Esophagus muscularis mucosa (tissue), 4 donors: ENCODE data around the gene LRRC34. TPM values are rescaled to one million over a fixed set of nuclear protein-coding genes. Genes with fewer than 3 reads are reported as not detected.

Experiments used
- DNase-seq: peaks from one replicate; pipeline ENCODE4 v3.0.0-alpha.2; 2017; ENCODE audit errors: extremely low spot score
- H3K27ac ChIP-seq, 4 donors: fragments of 200-600 bp; sonication (generic); replicated peaks in 1 of 4; 1 replicate in 3 of 4; 2 replicates in 1 of 4; pipeline ENCODE4 v1.5.1; 2016 to 2019; ENCODE audit warnings: mild to moderate bottlenecking in 1 of 4
- H3K27me3 ChIP-seq, 4 donors: fragments of 200-600 bp; sonication (generic); one replicate each; pipeline versions ENCODE4 v1.5.1 to v1.6.0; 2016 to 2019
- H3K36me3 ChIP-seq, 4 donors: fragments of 200-600 bp; sonication (generic); one replicate each; pipeline ENCODE4 v1.5.1; 2016 to 2019
- H3K4me1 ChIP-seq, 4 donors: fragments of 200-600 bp; sonication (generic); one replicate each; pipeline ENCODE4 v1.5.1; 2016 to 2019
- H3K4me3 ChIP-seq, 4 donors: fragments of 200-600 bp; sonication (generic); 1 replicate in 2 of 4; 2 replicates in 2 of 4; pipeline ENCODE4 v1.5.1; 2016 to 2019; ENCODE audit warnings: mild to moderate bottlenecking in 4 of 4, moderate library complexity in 1 of 4
- H3K9me3 ChIP-seq, 4 donors: fragments of 200-600 bp; sonication (generic); 1 replicate in 3 of 4; 2 replicates in 1 of 4; pipeline ENCODE4 v1.5.1; 2016 to 2019
- EP300 ChIP-seq: sonication (generic); formaldehyde crosslinking; IDR thresholded peaks from one replicate; pipeline ENCODE4 v1.6.1; 2017; ENCODE audit warnings: antibody characterized with exemption
- POLR2A ChIP-seq: fragments of 450-650 bp; IDR thresholded peaks from one replicate; pipeline ENCODE4 v1.6.1; 2017; ENCODE audit warnings: antibody characterized with exemption, moderate library complexity, mild to moderate bottlenecking, low read depth
- POLR2AphosphoS5 ChIP-seq, 2 donors: sonication (generic); formaldehyde crosslinking; IDR thresholded peaks; one replicate each; pipeline ENCODE4 v1.6.1; 2017; ENCODE audit warnings: antibody characterized with exemption in 2 of 2
- WGBS: methylation state at CpG from one replicate; pipeline ENCODE4 v1.1.5; 2018; 5-methylcytosine and 5-hydroxymethylcytosine counted together
- intact Hi-C: fragments of 100-400 bp; cut with DNase I; formaldehyde crosslinking; loops from one replicate; pipeline ENCODE4 v1.15.1; 2023
- total RNA-seq, 4 donors: library from RNA; depleted of rRNA; stranded (reverse); fragments of >200 nt; gene quantifications; one replicate each; pipeline versions ENCODE4 v1.1.0 to v1.2.1, GENCODE V29; 2016
- TF ChIP-seq, protein P1 (sequence below), 3 experiments: fragments of 200-600 bp in 2 of 3; fragments of 450-650 bp in 1 of 3; sonication (generic) in 2 of 3; IDR thresholded peaks; one replicate each; pipeline ENCODE4 v1.5.1; 2017 to 2019; ENCODE audit warnings: antibody characterized with exemption in 3 of 3, mild to moderate bottlenecking in 2 of 3, moderate library complexity in 1 of 3

Gene LRRC34
- total RNA-seq, 4 donors from 2014 or later, result 2.0 to 2.9 (median 2.2) TPM

DNA sequence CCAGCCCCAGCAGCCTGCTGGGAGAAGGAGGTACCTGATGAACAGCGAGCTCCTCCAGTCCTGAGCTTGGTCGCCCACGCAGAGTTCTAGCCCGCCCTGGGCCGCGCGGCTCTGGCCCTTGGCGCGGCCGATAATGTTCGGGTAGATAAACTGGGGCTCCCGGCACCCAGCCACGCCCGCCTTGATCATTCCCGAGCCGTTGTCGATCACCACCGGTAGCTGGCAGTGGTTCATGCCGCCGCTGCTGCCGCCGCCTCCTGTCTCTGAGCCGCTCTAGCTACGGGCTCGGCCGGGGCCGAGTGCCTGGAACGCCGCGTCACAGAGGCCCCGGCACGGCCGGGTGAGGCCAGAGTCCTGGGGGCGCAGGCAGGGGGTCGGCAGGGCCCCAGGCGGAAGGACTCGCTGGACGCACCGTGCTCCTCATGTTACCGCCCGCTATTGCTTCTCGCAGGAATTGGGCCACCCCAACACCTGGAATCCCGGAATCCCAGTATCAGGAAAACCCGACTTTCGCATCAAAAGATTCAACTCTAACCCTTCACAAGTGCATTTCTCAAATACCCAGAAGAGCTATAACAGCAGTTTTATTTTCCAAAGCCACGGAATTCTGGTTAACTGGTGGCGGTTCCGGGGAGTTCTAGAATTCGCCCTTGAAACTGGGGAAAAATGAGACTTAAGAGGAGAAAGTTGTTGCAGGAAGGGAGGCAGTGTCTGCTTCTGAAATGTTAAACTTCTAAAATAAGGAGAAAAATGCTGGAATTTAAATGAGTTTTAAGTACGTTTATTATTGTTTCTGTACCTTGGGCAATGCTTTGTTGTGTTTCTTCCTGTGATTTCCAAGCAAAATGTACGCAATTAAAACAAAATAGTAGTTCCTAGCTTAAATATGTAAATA lies 43.2 kb downstream of the LRRC34 start, which contains the start of gene ACTRT3:
Gene ACTRT3 (minus strand): TSS at position 275 of the 895 bp plus-strand sequence. CDS start 41 bp downstream, at position 234.
- Histone ChIP-seq H3K27ac (peak within 1 kb of the TSS; percentile 91 to 94 (median 92)), H3K9me3 (no peaks in the 10 kb centered on the region), H3K27me3 (no peaks in the 10 kb centered on the region), H3K36me3 (peaks cover 0 to 4% (median 0%) of the 10 kb centered on the region in 4 donors), H3K4me1 (peaks cover 8 to 16% (median 9%) of the 10 kb centered on the region in 4 donors), H3K4me3 (peak within 1 kb of the TSS; percentile 70 to 82 (median 75))
- TF ChIP-seq POLR2AphosphoS5 (IDR thresholded peaks at IDR 0.05) (peak in 1 of 2 donors; percentile 47), EP300 (no peak)
- WGBS, result 6% methylated on average over 16 of the region's 51 CpGs
- intact Hi-C loops, result no loop called here
- no peak for DNase-seq

DNA sequence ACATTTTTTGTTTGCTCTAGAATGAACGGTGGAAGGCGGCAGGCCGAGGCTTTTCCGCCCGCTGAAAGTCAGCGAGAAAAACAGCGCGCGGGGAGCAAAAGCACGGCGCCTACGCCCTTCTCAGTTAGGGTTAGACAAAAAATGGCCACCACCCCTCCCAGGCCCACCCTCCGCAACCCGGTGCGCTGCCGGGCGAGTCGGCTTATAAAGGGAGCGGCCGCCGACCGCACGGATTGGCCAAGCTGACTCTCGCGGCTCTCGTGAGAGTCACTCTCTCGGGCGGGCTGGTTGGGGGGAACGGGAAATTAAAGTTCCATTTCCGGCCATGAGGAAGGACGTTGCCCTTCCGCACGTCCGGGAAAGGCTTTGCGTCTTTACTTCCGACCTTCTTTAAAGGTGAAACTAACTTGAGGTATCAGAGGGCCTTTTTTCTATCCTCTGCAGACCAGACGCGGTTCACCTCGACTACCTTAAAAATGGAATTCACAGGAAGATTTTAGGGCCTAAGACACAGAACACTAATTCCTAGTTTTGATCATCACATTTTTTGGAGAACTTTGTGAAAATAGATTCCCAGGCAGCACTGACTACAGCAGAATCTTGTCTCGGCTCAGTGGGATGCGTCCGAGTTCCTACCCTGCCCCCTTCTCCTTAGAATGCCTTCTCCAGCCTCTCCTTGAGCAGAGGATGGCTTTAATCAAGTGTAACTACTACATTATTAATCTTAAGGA lies 47.7 kb downstream of the LRRC34 start, which contains the start of gene TERC:
Gene TERC (minus strand): TSS at position 179 of the 731 bp plus-strand sequence.
- TF ChIP-seq POLR2AphosphoS5 (IDR thresholded peaks at IDR 0.05), result peak; percentile 96 to 99
- TF ChIP-seq, protein P1, sequence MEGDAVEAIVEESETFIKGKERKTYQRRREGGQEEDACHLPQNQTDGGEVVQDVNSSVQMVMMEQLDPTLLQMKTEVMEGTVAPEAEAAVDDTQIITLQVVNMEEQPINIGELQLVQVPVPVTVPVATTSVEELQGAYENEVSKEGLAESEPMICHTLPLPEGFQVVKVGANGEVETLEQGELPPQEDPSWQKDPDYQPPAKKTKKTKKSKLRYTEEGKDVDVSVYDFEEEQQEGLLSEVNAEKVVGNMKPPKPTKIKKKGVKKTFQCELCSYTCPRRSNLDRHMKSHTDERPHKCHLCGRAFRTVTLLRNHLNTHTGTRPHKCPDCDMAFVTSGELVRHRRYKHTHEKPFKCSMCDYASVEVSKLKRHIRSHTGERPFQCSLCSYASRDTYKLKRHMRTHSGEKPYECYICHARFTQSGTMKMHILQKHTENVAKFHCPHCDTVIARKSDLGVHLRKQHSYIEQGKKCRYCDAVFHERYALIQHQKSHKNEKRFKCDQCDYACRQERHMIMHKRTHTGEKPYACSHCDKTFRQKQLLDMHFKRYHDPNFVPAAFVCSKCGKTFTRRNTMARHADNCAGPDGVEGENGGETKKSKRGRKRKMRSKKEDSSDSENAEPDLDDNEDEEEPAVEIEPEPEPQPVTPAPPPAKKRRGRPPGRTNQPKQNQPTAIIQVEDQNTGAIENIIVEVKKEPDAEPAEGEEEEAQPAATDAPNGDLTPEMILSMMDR (IDR thresholded peaks at IDR 0.05), result no peak
- TF ChIP-seq POLR2A, result peak; percentile 96
- no peak for TF ChIP-seq EP300
- H3K4me1 ChIP-seq, result peaks cover 4 to 14% (median 6%) of the 10 kb centered on the region in 4 donors
- H3K4me3 ChIP-seq, result peak within 1 kb of the TSS; percentile 79 to 94 (median 85)
- H3K27me3 ChIP-seq, result no peaks in the 10 kb centered on the region
- DNase-seq, result peak; percentile 98
- no peaks in the 10 kb centered on the region for H3K36me3 ChIP-seq
- no peaks in the 10 kb centered on the region for H3K9me3 ChIP-seq
- H3K27ac ChIP-seq, result peak within 1 kb of the TSS; percentile 95 to 99 (median 98)
- intact Hi-C loops, result no loop called here
- 13% methylated on average over 33 of the region's 42 CpGs for WGBS

DNA sequence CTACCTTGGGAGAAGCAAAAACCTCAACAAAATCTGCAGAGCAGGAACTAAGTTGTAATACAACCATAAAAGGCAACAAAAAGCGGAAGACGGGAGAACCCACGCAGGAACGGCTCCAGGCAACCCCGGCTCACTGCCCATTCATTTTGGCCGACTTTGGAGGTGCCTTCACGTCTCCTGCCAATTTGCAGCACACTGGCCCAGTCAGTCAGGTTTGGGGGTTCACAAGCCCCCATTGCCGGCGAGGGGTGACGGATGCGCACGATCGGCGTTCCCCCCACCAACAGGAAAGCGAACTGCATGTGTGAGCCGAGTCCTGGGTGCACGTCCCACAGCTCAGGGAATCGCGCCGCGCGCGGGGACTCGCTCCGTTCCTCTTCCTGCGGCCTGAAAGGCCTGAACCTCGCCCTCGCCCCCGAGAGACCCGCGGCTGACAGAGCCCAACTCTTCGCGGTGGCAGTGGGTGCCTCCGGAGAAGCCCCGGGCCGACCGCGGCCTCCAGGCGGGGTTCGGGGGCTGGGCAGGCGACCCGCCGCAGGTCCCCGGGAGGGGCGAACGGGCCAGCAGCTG lies 48.3 kb downstream of the LRRC34 start:
- H3K4me1 ChIP-seq, result peaks cover 4 to 12% (median 6%) of the 10 kb centered on the region in 4 donors
- H3K27ac ChIP-seq, result peak overlapping the region; percentile 95 to 99 (median 98)
- H3K36me3 ChIP-seq, result no peaks in the 10 kb centered on the region
- TF ChIP-seq POLR2AphosphoS5 (IDR thresholded peaks at IDR 0.05), result peak in 1 of 2 donors; percentile 65
- TF ChIP-seq, protein P1 (IDR thresholded peaks at IDR 0.05), result no peak
- intact Hi-C loops, result no loop called here
- peak overlapping the region; percentile 79 to 94 (median 85) for H3K4me3 ChIP-seq
- WGBS, result 0% methylated on average over 25 of the region's 46 CpGs
- DNase-seq, result no peak
- no peaks in the 10 kb centered on the region for H3K27me3 ChIP-seq
- H3K9me3 ChIP-seq, result no peaks in the 10 kb centered on the region

DNA sequence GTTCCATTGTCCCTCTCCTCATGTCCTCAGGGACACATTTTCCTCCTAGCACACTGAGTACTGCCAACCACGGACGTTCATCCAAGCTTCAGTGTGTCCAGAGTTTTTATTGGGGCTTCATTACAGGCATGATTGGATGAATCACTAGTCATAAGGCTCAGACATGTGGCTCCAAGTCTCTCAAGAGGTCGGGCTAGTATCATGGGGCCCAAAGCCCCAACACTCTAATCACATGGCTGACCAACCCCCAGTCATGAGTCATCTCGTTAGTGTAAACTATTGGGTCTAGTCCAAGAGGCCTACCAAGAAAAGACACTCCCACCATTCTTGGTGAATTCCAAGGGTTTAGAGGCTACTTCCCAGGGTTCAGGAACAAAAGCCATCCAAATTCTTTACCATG lies 52.2 kb downstream of the LRRC34 start:
- no peaks in the 10 kb centered on the region for H3K36me3 ChIP-seq
- no peak for DNase-seq
- intact Hi-C loops, result no loop called here
- H3K4me3 ChIP-seq, result no peak overlapping the region
- WGBS, result 68% methylated on average over 4 of the region's 4 CpGs
- no peaks in the 10 kb centered on the region for H3K9me3 ChIP-seq
- TF ChIP-seq, protein P1 (IDR thresholded peaks at IDR 0.05), result no peak
- TF ChIP-seq EP300 (no peak), POLR2A (no peak)
- no peak overlapping the region for H3K27ac ChIP-seq
- H3K27me3 ChIP-seq, result peaks cover 0 to under 1% (median 0%) of the 10 kb centered on the region in 4 donors
- H3K4me1 ChIP-seq, result peaks cover 4 to 10% (median 6%) of the 10 kb centered on the region in 4 donors
